HUES6 (cell line): ENCODE data around the gene E2F7.
A peak's percentile ranks its signal among the peaks of the same experiment; 100 is the strongest.
"Not testable (repeated sequence)": the region's sequence is repeated elsewhere in the genome, so short reads cannot be mapped to it uniquely, and the experiment has no call there.

ENCODE experiments used
- H3K27ac ChIP-seq: 2 replicates; pipeline ENCODE4 v1.7.0; 2013; ENCODE audit warnings: low read depth, mild to moderate bottlenecking, low read length, inconsistent platforms
- H3K27me3 ChIP-seq: 2 replicates; pipeline ENCODE4 v1.6.1; 2013; ENCODE audit warnings: low read length; ENCODE audit not compliant: control insufficient read depth, insufficient read depth
- H3K36me3 ChIP-seq: 2 replicates; pipeline ENCODE4 v1.6.1; 2013; ENCODE audit warnings: low read length; ENCODE audit not compliant: control insufficient read depth, insufficient read depth
- H3K4me1 ChIP-seq: 2 replicates; pipeline ENCODE4 v1.6.1; 2013; ENCODE audit warnings: low read length; ENCODE audit not compliant: control insufficient read depth, insufficient read depth
- H3K4me3 ChIP-seq: 2 replicates; pipeline ENCODE4 v1.5.1; 2013; ENCODE audit warnings: low read depth, low read length
- H3K9ac ChIP-seq: one replicate; pipeline ENCODE4 v1.6.1; 2013; ENCODE audit warnings: mild to moderate bottlenecking, low read length
- H3K9me3 ChIP-seq: 2 replicates; pipeline ENCODE4 v1.6.1; 2013; ENCODE audit warnings: low read depth, low read length; ENCODE audit not compliant: control insufficient read depth, insufficient read depth

E2F7 gene

GRCh38 chr12:77065361-77066204 is at the start of gene E2F7:
Gene E2F7, minus strand, starts transcription at chr12:77065569. Its CDS starts 934 bp downstream, at chr12:77064635.
- peaks cover 13% of the 10 kb centered on the region for H3K4me1 ChIP-seq
- H3K27me3 ChIP-seq, result no peaks in the 10 kb centered on the region
- peak within 1 kb of the TSS; percentile 92 for H3K4me3 ChIP-seq
- no peaks in the 10 kb centered on the region for H3K9me3 ChIP-seq
- peak within 1 kb of the TSS; percentile 96 for H3K27ac ChIP-seq
- H3K36me3 ChIP-seq, result peaks cover 25% of the 10 kb centered on the region
- peak within 1 kb of the TSS; percentile 99 for H3K9ac ChIP-seq

DNA sequence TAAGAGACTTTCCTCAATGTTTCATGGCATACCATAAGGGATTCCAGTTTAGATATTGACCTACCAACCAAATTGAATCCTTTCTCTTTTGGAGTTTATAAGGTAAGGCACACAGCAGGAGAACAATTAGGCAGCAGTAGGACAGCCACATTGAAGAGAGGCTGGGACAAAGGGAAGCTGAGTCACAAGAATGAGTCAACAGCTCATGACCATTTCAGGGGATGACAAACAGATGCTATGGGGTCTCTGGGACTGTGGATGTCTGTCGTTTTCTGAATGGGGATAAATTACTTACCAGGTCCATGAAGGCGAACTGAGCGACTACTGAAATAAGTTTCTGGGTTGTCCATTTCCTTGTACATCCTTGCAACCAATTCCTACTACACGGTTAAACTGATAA is 48.6 kb upstream of the E2F7 start:
- H3K4me1 ChIP-seq, result peaks cover 5% of the 10 kb centered on the region; the same call in 1 of the 2 replicates
- no peak overlapping the region for H3K9ac ChIP-seq
- H3K9me3 ChIP-seq, result no peaks in the 10 kb centered on the region
- H3K27me3 ChIP-seq, result no peaks in the 10 kb centered on the region
- H3K4me3 ChIP-seq, result no peak overlapping the region
- H3K27ac ChIP-seq, result no peak overlapping the region
- H3K36me3 ChIP-seq, result no peaks in the 10 kb centered on the region

- Histone ChIP-seq H3K36me3 (no peaks in the 10 kb centered on the region), H3K4me3 (no peak overlapping the region), H3K9me3 (no peaks in the 10 kb centered on the region), H3K27me3 (no peaks in the 10 kb centered on the region), H3K4me1 (no peaks in the 10 kb centered on the region), H3K27ac (no peak overlapping the region), H3K9ac (no peak overlapping the region)
Observed at GRCh38 chr12:77108707-77109106, 43.3 kb upstream of the E2F7 start.

DNA sequence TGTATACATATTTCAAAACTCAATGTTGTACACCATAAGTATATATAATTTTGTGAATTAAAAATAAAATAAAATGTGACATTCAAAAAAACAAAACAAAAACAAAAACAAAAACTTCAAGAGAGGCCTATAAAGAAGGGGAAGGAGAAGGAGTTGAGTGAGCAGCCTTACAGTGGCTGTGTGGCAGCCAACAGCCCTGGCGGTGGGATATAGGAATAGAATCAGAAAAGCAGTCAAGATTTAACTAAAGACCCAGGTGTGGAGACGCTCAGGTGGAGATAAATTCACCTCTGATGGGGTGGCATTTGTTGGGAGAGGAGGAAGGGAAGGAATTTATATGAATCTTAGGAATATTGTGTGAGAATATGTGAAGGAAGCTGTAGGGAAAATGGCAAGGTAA is 41.8 kb upstream of the E2F7 start:
- no peaks in the 10 kb centered on the region for H3K36me3 ChIP-seq
- H3K27ac ChIP-seq, result no peak overlapping the region
- H3K9ac ChIP-seq, result no peak overlapping the region
- no peak overlapping the region for H3K4me3 ChIP-seq
- H3K4me1 ChIP-seq, result no peaks in the 10 kb centered on the region
- H3K9me3 ChIP-seq, result no peaks in the 10 kb centered on the region
- no peaks in the 10 kb centered on the region for H3K27me3 ChIP-seq

- Histone ChIP-seq H3K27ac (no peak overlapping the region), H3K9ac (no peak overlapping the region)
Observed at GRCh38 chr12:77104792-77105191, 39.4 kb upstream of the E2F7 start.

GRCh38 chr12:77104286-77104685 is 38.9 kb upstream of the E2F7 start:
- Histone ChIP-seq H3K36me3 (no peaks in the 10 kb centered on the region), H3K4me3 (no peak overlapping the region), H3K9me3 (no peaks in the 10 kb centered on the region), H3K27me3 (no peaks in the 10 kb centered on the region), H3K27ac (no peak overlapping the region), H3K9ac (no peak overlapping the region), H3K4me1 (no peaks in the 10 kb centered on the region)

More at GRCh38 chr12:77104792-77105191, 39.4 kb upstream of the E2F7 start:
- H3K9me3 ChIP-seq, result no peaks in the 10 kb centered on the region
- no peaks in the 10 kb centered on the region for H3K36me3 ChIP-seq
- H3K4me3 ChIP-seq, result no peak overlapping the region
- no peaks in the 10 kb centered on the region for H3K4me1 ChIP-seq
- H3K27me3 ChIP-seq, result no peaks in the 10 kb centered on the region

GRCh38 chr12:77102691-77103090 is 37.3 kb upstream of the E2F7 start:
- no peaks in the 10 kb centered on the region for H3K9me3 ChIP-seq
- no peaks in the 10 kb centered on the region for H3K27me3 ChIP-seq
- H3K27ac ChIP-seq, result no peak overlapping the region
- H3K4me3 ChIP-seq, result no peak overlapping the region
- H3K4me1 ChIP-seq, result no peaks in the 10 kb centered on the region
- H3K9ac ChIP-seq, result no peak overlapping the region
- no peaks in the 10 kb centered on the region for H3K36me3 ChIP-seq

DNA sequence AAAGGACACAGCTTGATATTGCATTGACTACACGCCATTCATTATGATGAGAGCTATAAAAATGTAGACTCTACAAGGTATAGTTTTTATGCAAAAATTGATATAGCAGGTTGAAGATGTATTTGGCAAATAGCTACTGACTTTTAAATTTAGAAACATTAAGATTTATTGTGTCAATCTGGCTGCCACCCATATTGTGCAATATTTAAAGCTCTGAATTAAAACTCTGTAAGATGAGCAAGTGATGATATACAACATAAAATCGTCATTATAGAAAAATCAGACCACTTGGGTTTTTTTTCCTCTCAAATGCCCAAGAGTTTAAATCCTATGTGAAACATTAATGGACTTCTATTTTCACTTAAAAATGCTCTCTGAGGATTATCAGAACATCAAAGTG is 36.8 kb upstream of the E2F7 start:
- Histone ChIP-seq H3K9ac (no peak overlapping the region), H3K9me3 (no peaks in the 10 kb centered on the region), H3K36me3 (no peaks in the 10 kb centered on the region), H3K27ac (no peak overlapping the region), H3K4me3 (no peak overlapping the region), H3K4me1 (no peaks in the 10 kb centered on the region), H3K27me3 (no peaks in the 10 kb centered on the region)

DNA sequence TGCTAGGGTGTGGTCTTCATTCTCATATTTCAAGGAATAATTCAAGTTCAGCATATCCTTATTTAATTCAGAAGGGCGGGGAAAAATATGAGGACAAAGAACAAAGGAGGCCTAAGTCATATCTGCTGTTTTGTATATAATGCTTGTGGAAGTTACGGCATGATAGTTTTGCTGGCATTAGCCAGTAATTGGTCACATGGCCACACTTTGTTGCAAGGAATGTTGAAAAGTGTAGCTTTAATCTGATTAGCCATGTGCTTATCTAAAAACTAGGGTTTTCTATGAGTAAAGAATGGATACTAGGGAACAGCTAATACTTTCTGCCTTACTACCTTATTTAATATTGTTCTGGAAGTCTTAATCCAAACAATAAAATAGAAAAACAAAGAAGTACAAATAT is 34.4 kb upstream of the E2F7 start:
- Histone ChIP-seq H3K27me3 (no peaks in the 10 kb centered on the region), H3K4me1 (no peaks in the 10 kb centered on the region), H3K27ac (no peak overlapping the region), H3K9ac (no peak overlapping the region), H3K4me3 (no peak overlapping the region), H3K36me3 (no peaks in the 10 kb centered on the region), H3K9me3 (no peaks in the 10 kb centered on the region)

GRCh38 chr12:77097846-77098245 is 32.5 kb upstream of the E2F7 start:
- H3K4me3 ChIP-seq, result no peak overlapping the region
- H3K9ac ChIP-seq, result no peak overlapping the region
- no peaks in the 10 kb centered on the region for H3K9me3 ChIP-seq
- H3K27ac ChIP-seq, result no peak overlapping the region
- H3K36me3 ChIP-seq, result no peaks in the 10 kb centered on the region
- H3K4me1 ChIP-seq, result no peaks in the 10 kb centered on the region
- H3K27me3 ChIP-seq, result no peaks in the 10 kb centered on the region

DNA sequence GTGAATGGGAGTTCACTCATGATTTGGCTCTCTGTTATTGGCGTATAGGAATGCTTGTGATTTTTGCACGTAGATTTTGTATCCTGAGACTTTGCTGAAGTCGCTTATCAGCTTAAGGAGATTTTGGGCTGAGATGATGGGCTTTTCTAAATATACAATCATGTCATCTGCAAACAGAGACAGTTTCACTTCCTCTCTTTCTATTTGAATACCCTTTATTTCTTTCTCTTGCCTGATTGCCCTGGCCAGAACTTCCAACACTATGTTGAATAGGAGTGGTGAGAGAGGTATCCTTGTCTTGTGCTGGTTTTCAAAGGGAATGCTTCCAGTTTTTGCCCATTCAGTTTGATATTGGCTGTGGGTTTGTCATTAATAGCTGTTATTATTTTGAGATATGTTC is 26.9 kb upstream of the E2F7 start:
- H3K9me3 ChIP-seq, H3K27me3 ChIP-seq, H3K4me1 ChIP-seq, H3K27ac ChIP-seq, H3K9ac ChIP-seq, H3K36me3 ChIP-seq, H3K4me3 ChIP-seq: not testable (repeated sequence)
